Measurements from ENCODE around the gene MPL.
A peak's percentile ranks its signal among the peaks of the same experiment; 100 is the strongest.

The MPL gene

DNA sequence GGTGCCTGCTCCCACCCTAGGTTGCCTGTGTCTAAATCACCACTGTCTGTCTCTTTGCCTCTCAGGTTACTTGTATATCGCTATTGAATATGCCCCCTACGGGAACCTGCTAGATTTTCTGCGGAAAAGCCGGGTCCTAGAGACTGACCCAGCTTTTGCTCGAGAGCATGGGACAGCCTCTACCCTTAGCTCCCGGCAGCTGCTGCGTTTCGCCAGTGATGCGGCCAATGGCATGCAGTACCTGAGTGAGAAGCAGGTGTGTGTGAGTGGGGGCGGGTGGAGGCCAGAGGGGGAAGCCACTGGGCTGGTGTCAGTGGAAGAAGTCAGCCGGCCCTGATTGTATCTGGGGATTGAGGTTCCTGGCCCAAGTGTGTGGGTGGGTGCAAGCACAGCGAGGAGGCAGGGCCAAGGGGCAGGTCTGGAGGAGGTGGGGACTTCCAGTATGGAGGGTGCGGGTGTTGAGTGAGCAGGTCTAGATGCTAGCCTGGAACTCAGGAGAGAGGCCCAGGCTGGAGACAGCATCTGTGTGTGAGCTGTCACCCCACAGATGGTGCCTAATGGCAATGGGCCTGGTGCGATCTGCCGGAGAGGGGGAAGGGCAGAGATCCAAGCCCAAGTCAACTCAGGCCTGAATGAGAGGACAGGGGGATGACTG is 19.7 kb upstream of the MPL start:
- TF ChIP-seq CTCF (IDR thresholded peaks at IDR 0.05): no peak
- Mint-ChIP-seq H3K4me3 (no peak overlapping the region), H3K36me3 (ENCODE audit: low read depth) (no peaks in the 10 kb centered on the region), H3K9me3 (no peaks in the 10 kb centered on the region), H3K27me3 (ENCODE audit: low read depth, poor library complexity) (peaks cover 10% of the 10 kb centered on the region), H3K27ac (peak overlapping the region; percentile 84), H3K4me1 (peaks cover 34% of the 10 kb centered on the region)
- DNase-seq: no peak

- no peaks in the 10 kb centered on the region for H3K36me3 Mint-ChIP-seq (ENCODE audit: low read depth)
- peaks cover 34% of the 10 kb centered on the region for H3K4me1 Mint-ChIP-seq
- no peak for DNase-seq
- H3K27me3 Mint-ChIP-seq (ENCODE audit: low read depth, poor library complexity): peaks cover 12% of the 10 kb centered on the region
- H3K4me3 Mint-ChIP-seq: no peak overlapping the region
- no peak for TF ChIP-seq CTCF (IDR thresholded peaks at IDR 0.05)
- H3K27ac Mint-ChIP-seq: no peak overlapping the region
- H3K9me3 Mint-ChIP-seq: no peaks in the 10 kb centered on the region
Observed at GRCh38 chr1:43318831-43319230, 18.8 kb upstream of the MPL start.

DNA sequence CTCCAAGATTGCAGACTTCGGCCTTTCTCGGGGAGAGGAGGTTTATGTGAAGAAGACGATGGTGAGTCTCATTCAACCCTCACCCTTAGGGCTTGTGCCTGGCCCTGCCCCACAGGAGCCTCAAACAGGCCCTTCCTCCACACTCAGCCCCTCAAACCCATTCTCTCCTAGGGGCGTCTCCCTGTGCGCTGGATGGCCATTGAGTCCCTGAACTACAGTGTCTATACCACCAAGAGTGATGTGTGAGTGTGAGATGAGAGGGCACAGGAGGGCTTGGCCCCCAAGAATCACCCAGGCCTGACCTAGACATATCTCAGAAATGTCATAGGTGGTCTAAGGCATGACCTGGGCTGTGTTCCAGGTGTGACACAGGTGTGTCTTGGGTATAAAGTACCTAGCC is 18.3 kb upstream of the MPL start:
- Mint-ChIP-seq H3K27ac (peak overlapping the region; percentile 13), H3K36me3 (ENCODE audit: low read depth) (no peaks in the 10 kb centered on the region), H3K27me3 (ENCODE audit: low read depth, poor library complexity) (peaks cover 12% of the 10 kb centered on the region), H3K4me1 (peaks cover 34% of the 10 kb centered on the region), H3K4me3 (no peak overlapping the region), H3K9me3 (peaks cover 2% of the 10 kb centered on the region)
- no peak for DNase-seq
- no peak for TF ChIP-seq CTCF (IDR thresholded peaks at IDR 0.05)

DNA sequence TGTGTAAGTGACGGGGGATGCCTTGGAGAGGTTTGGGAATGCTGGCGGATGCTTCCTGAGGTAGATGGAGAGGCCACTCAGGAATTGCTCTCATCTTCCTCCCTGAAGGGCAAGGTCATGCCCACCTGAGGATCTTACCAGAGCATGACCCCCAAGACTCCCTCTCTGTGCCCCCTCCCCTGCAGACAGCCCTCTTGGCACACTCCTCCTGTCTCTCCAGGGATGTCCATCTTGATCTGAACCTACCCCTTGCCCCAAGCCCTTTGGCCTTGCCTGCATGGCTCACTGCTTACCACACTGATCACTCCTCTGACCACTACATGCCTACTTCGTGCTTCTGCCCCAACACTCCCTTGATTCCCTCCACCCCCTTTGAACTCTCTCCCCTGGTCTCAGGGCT is 17.9 kb upstream of the MPL start:
- H3K4me1 Mint-ChIP-seq: peaks cover 33% of the 10 kb centered on the region
- H3K4me3 Mint-ChIP-seq: no peak overlapping the region
- peaks cover 7% of the 10 kb centered on the region for H3K9me3 Mint-ChIP-seq
- H3K36me3 Mint-ChIP-seq (ENCODE audit: low read depth): peaks cover 4% of the 10 kb centered on the region
- peaks cover 12% of the 10 kb centered on the region for H3K27me3 Mint-ChIP-seq (ENCODE audit: low read depth, poor library complexity)
- no peak for DNase-seq
- peak overlapping the region; percentile 13 for H3K27ac Mint-ChIP-seq
- TF ChIP-seq CTCF (IDR thresholded peaks at IDR 0.05): no peak

- Mint-ChIP-seq H3K36me3 (ENCODE audit: low read depth) (peaks cover 8% of the 10 kb centered on the region), H3K9me3 (peaks cover 22% of the 10 kb centered on the region), H3K27me3 (ENCODE audit: low read depth, poor library complexity) (peaks cover 8% of the 10 kb centered on the region), H3K4me1 (peaks cover 30% of the 10 kb centered on the region), H3K4me3 (no peak overlapping the region), H3K27ac (no peak overlapping the region)
- DNase-seq: no peak
- no peak for TF ChIP-seq CTCF (IDR thresholded peaks at IDR 0.05)
Observed at GRCh38 chr1:43321331-43321891, 16.2 kb upstream of the MPL start.

DNA sequence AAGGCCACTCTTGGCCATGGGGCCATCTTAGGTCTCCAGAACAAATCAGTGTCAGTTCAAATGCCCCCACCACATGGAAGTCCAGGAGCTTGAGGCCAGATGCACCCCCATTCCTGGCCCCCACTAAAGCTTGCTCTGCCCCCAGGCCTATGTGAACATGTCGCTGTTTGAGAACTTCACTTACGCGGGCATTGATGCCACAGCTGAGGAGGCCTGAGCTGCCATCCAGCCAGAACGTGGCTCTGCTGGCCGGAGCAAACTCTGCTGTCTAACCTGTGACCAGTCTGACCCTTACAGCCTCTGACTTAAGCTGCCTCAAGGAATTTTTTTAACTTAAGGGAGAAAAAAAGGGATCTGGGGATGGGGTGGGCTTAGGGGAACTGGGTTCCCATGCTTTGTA is 15.1 kb upstream of the MPL start:
- DNase-seq: no peak
- peaks cover 31% of the 10 kb centered on the region for H3K9me3 Mint-ChIP-seq
- H3K36me3 Mint-ChIP-seq (ENCODE audit: low read depth): peaks cover 8% of the 10 kb centered on the region
- H3K27ac Mint-ChIP-seq: no peak overlapping the region
- H3K27me3 Mint-ChIP-seq (ENCODE audit: low read depth, poor library complexity): peaks cover 8% of the 10 kb centered on the region
- no peak for TF ChIP-seq CTCF (IDR thresholded peaks at IDR 0.05)
- H3K4me1 Mint-ChIP-seq: peaks cover 22% of the 10 kb centered on the region
- H3K4me3 Mint-ChIP-seq: no peak overlapping the region

Data from nephron progenitor cell (in vitro differentiated cells).